SK-N-MC (cell line): Measurements from ENCODE around the gene BTN3A1.

Experiments
- EZH2 ChIP-seq: fragments of 200-600 bp; sonication (generic); IDR thresholded peaks from one replicate; pipeline ENCODE4 v1.6.1; 2017; ENCODE audit warnings: antibody characterized with exemption
- FOXP2 ChIP-seq: optimal IDR thresholded peaks from 2 replicates; pipeline ENCODE3; 2011; ENCODE audit warnings: mild to moderate bottlenecking, moderate library complexity; ENCODE audit not compliant: insufficient read depth; ENCODE audit errors: extremely low read length, control extremely low read depth
- POLR2AphosphoS5 ChIP-seq: IDR thresholded peaks from 2 replicates; pipeline ENCODE4 v1.6.1; 2012; ENCODE audit warnings: mild to moderate bottlenecking, low read depth, low read length, borderline replicate concordance

DNA sequence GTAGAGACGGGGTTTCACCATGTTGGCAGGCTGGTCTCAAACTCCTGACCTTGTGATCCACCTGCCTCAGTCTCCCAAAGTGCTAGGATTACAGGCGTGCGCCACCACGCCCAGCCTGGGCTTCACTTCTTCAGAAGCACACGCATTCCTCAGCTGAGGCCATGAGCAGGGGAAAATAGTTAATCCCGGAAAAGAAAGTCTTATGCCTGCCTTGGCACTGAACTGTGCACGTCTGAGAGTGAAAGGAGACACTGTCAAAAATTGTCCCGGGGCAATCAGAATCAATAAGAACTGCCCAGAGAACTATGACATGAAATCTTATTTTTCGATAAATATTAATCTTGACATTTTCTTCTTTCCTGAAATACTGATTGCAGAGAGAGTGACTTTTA is 16.3 kb upstream of the BTN3A1 start:
- no peak for TF ChIP-seq EZH2
- no peak for TF ChIP-seq POLR2AphosphoS5
- TF ChIP-seq FOXP2, result no peak
